ENCODE results near the gene SEC14L6. TPM values are rescaled to one million over a fixed set of nuclear protein-coding genes. Genes with fewer than 3 reads are reported as not detected.
"Not testable (repeated sequence)": the region's sequence is repeated elsewhere in the genome, so short reads cannot be mapped to it uniquely, and the experiment has no call there.

Gene SEC14L6
- total RNA-seq, 1 donor from 2014 or later = 17.2 TPM

GRCh38 chr22:30572210-30572609 lies 25.7 kb upstream of the SEC14L6 start:
- peaks cover 16% of the 10 kb centered on the region for H3K4me1 ChIP-seq
- H3K4me3 ChIP-seq = no peak overlapping the region
- DNase-seq (no peak), ATAC-seq (no peak)
- TF ChIP-seq CTCF (IDR thresholded peaks at IDR 0.05) = no peak
- H3K27me3 ChIP-seq = no peaks in the 10 kb centered on the region
- H3K36me3 ChIP-seq = peaks cover 21% of the 10 kb centered on the region
- no peak overlapping the region for H3K27ac ChIP-seq
- H3K9me3 ChIP-seq = no peaks in the 10 kb centered on the region
- intact Hi-C loops (cut with DNase I) = no loop called here

GRCh38 chr22:30569674-30570202 lies 23.2 kb upstream of the SEC14L6 start:
- DNase-seq (no peak), ATAC-seq (no peak)
- H3K4me3 ChIP-seq = no peak overlapping the region
- no peak for TF ChIP-seq CTCF (IDR thresholded peaks at IDR 0.05)
- no peaks in the 10 kb centered on the region for H3K9me3 ChIP-seq
- intact Hi-C loops (cut with DNase I) = no loop called here
- no peak overlapping the region for H3K27ac ChIP-seq
- H3K27me3 ChIP-seq = no peaks in the 10 kb centered on the region
- no peaks in the 10 kb centered on the region for H3K36me3 ChIP-seq
- peaks cover 8% of the 10 kb centered on the region for H3K4me1 ChIP-seq

DNA sequence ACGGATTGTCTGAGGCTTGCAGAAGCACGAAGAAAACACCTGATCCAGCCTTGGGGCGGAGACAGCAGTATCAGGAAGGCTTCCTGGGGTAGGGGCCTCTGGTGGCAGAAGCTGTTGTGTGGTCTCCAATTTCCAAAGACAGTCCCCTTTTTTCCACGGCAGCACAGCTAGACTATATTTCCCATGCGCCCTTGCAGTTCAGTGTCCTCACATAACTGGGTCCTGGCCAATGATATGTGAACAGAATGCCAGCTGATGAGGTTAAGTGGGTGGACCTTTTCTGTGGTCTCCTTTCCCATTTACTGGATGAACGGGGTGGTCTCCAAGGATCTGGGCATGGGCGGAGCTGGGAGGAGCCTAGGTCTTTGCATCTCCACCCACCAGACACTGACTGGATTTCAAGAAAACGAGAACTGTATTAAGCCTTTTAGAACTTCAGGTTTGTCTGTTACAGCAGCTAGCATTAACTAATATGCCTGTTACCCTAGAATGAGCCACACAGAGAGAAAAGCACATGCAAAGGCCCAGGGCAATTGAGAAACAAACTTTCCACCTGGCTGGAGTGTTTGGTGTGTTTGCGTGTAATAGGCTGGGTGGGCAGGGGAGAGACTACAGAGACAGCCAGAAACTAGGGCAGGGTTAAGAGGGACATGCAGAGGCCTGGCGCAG lies 21.7 kb upstream of the SEC14L6 start:
- ATAC-seq (no peak), DNase-seq (no peak)
- no peaks in the 10 kb centered on the region for H3K4me1 ChIP-seq
- H3K27ac ChIP-seq = no peak overlapping the region
- H3K9me3 ChIP-seq = no peaks in the 10 kb centered on the region
- TF ChIP-seq CTCF (IDR thresholded peaks at IDR 0.05) = no peak
- H3K27me3 ChIP-seq = no peaks in the 10 kb centered on the region
- intact Hi-C loops (cut with DNase I) = no loop called here
- H3K36me3 ChIP-seq = no peaks in the 10 kb centered on the region
- no peak overlapping the region for H3K4me3 ChIP-seq

DNA sequence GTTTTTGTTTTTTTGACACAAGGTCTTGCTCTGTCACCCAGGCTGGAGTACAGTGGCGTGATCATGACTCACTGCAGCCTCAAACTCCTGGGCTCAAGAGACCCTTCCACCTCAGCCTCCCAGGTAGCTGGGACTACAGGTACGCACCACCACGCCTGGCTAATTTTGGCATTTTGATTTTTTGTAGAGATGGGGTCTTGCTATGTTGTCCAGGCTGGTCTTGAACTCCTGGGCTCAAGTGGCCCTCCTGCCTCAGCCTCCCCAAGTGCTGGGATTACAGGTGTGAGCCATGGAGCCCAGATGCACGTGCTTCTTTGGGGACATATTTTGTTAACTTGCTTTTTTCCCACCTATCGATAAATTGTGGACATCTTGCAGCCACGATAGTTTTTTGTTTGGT lies 20.7 kb upstream of the SEC14L6 start:
- H3K27ac ChIP-seq; H3K4me1 ChIP-seq; H3K36me3 ChIP-seq; H3K4me3 ChIP-seq; H3K27me3 ChIP-seq; H3K9me3 ChIP-seq; intact Hi-C loops (cut with DNase I); DNase-seq; ATAC-seq: not testable (repeated sequence)

GRCh38 chr22:30566125-30566524 lies 19.6 kb upstream of the SEC14L6 start:
- Histone ChIP-seq H3K27ac (no peak overlapping the region), H3K4me3 (no peak overlapping the region), H3K9me3 (no peaks in the 10 kb centered on the region), H3K4me1 (no peaks in the 10 kb centered on the region), H3K27me3 (no peaks in the 10 kb centered on the region), H3K36me3 (no peaks in the 10 kb centered on the region)
- intact Hi-C loops (cut with DNase I) = no loop called here
- TF ChIP-seq CTCF (IDR thresholded peaks at IDR 0.05) = no peak
- DNase-seq (no peak), ATAC-seq (no peak)

GRCh38 chr22:30565341-30565740 lies 18.8 kb upstream of the SEC14L6 start:
- intact Hi-C loops (cut with DNase I) = no loop called here
- TF ChIP-seq CTCF (IDR thresholded peaks at IDR 0.05) = no peak

More at GRCh38 chr22:30565341-30565740, 18.8 kb upstream of the SEC14L6 start:
- no peaks in the 10 kb centered on the region for H3K27me3 ChIP-seq
- H3K4me1 ChIP-seq = no peaks in the 10 kb centered on the region
- DNase-seq = no peak
- ATAC-seq = no peak
- no peak overlapping the region for H3K27ac ChIP-seq
- no peaks in the 10 kb centered on the region for H3K36me3 ChIP-seq
- no peak overlapping the region for H3K4me3 ChIP-seq
- no peaks in the 10 kb centered on the region for H3K9me3 ChIP-seq
